ENCODE data around the gene ZBTB24.
A peak's percentile ranks its signal among the peaks of the same experiment; 100 is the strongest.

The ZBTB24 gene

GRCh38 chr6:109440331-109441068, 42.5 kb downstream of the ZBTB24 start, which contains the start of the genes PPIL6 and SMPD2:
PPIL6 (minus strand) TSS chr6:109440628; CDS start chr6:109440590, 38 bp downstream.
SMPD2 (plus strand) TSS chr6:109440724; CDS start chr6:109441122, 398 bp downstream.
- peak within 1 kb of the TSS; percentile 77 for H2AFZ ChIP-seq (ENCODE audit: low read depth, low read length)
- peaks cover 36% of the 10 kb centered on the region for H3K36me3 ChIP-seq (ENCODE audit: insufficient read depth, low read length)
- TF ChIP-seq CTCF (IDR thresholded peaks at IDR 0.05; ENCODE audit: borderline replicate concordance, extremely low read depth, low read length, poor library complexity, severe bottlenecking) (peak; percentile 19), EZH2 (IDR thresholded peaks at IDR 0.05; ENCODE audit: borderline replicate concordance, low read depth, low read length, severe bottlenecking) (no peak)
- peak within 1 kb of the TSS; percentile 61 for H3K27ac ChIP-seq (ENCODE audit: low read length)
- H4K20me1 ChIP-seq (ENCODE audit: insufficient read depth, low read length): peaks cover 10% of the 10 kb centered on the region; the same call in 1 of the 2 replicates
- H3K9me3 ChIP-seq (ENCODE audit: insufficient read depth, low read length, severe bottlenecking): no peaks in the 10 kb centered on the region
- H3K27me3 ChIP-seq (ENCODE audit: insufficient read depth, low read length, poor library complexity): no peaks in the 10 kb centered on the region
- peak within 1 kb of the TSS; percentile 82 for H3K9ac ChIP-seq (ENCODE audit: low read depth, low read length)
- peaks cover 6% of the 10 kb centered on the region; the same call in 1 of the 2 replicates for H3K79me2 ChIP-seq (ENCODE audit: insufficient read depth, low read length)
- H3K4me1 ChIP-seq (ENCODE audit: insufficient read depth, low read length): peaks cover 33% of the 10 kb centered on the region
- DNase-seq (peak; percentile 85), ATAC-seq (ENCODE audit: insufficient read depth, low read depth) (peak; percentile 84)
- peak within 1 kb of the TSS; percentile 93 for H3K4me2 ChIP-seq (ENCODE audit: insufficient read depth, low read length)
- H3K4me3 ChIP-seq (ENCODE audit: low read depth in 1 of 2, low read length in 2 of 2): peak within 1 kb of the TSS; percentile 55 to 67; a peak in 3 of 4 replicates

- H3K27me3 ChIP-seq (ENCODE audit: insufficient read depth, low read length, poor library complexity): no peaks in the 10 kb centered on the region
- no peaks in the 10 kb centered on the region for H3K79me2 ChIP-seq (ENCODE audit: insufficient read depth, low read length)
- H3K4me2 ChIP-seq (ENCODE audit: insufficient read depth, low read length): no peak overlapping the region
- no peak for TF ChIP-seq EZH2 (IDR thresholded peaks at IDR 0.05; ENCODE audit: borderline replicate concordance, low read depth, low read length, severe bottlenecking)
- no peak for TF ChIP-seq CTCF (IDR thresholded peaks at IDR 0.05; ENCODE audit: borderline replicate concordance, extremely low read depth, low read length, poor library complexity, severe bottlenecking)
- H3K4me1 ChIP-seq (ENCODE audit: insufficient read depth, low read length): peaks cover 10% of the 10 kb centered on the region
- no peak overlapping the region for H3K9ac ChIP-seq (ENCODE audit: low read depth, low read length)
- H3K27ac ChIP-seq (ENCODE audit: low read length): no peak overlapping the region
- no peaks in the 10 kb centered on the region for H3K9me3 ChIP-seq (ENCODE audit: insufficient read depth, low read length, severe bottlenecking)
- no peak for ATAC-seq (ENCODE audit: insufficient read depth, low read depth)
- H2AFZ ChIP-seq (ENCODE audit: low read depth, low read length): no peak overlapping the region
- no peak for DNase-seq
- H3K36me3 ChIP-seq (ENCODE audit: insufficient read depth, low read length): no peaks in the 10 kb centered on the region
- H3K4me3 ChIP-seq (ENCODE audit: low read depth in 1 of 2, low read length in 2 of 2): no peak overlapping the region
- H4K20me1 ChIP-seq (ENCODE audit: insufficient read depth, low read length): no peaks in the 10 kb centered on the region
Observed at GRCh38 chr6:109436041-109436440, 47.0 kb downstream of the ZBTB24 start.

GRCh38 chr6:109434456-109434855, 48.6 kb downstream of the ZBTB24 start:
- H3K27me3 ChIP-seq (ENCODE audit: insufficient read depth, low read length, poor library complexity): no peaks in the 10 kb centered on the region
- H3K27ac ChIP-seq (ENCODE audit: low read length): no peak overlapping the region
- no peak overlapping the region for H3K4me2 ChIP-seq (ENCODE audit: insufficient read depth, low read length)
- no peaks in the 10 kb centered on the region for H3K36me3 ChIP-seq (ENCODE audit: insufficient read depth, low read length)
- no peak overlapping the region for H2AFZ ChIP-seq (ENCODE audit: low read depth, low read length)
- no peaks in the 10 kb centered on the region for H4K20me1 ChIP-seq (ENCODE audit: insufficient read depth, low read length)
- TF ChIP-seq EZH2 (IDR thresholded peaks at IDR 0.05; ENCODE audit: borderline replicate concordance, low read depth, low read length, severe bottlenecking) (no peak), CTCF (IDR thresholded peaks at IDR 0.05; ENCODE audit: borderline replicate concordance, extremely low read depth, low read length, poor library complexity, severe bottlenecking) (no peak)
- no peak overlapping the region for H3K9ac ChIP-seq (ENCODE audit: low read depth, low read length)
- no peak for DNase-seq
- H3K4me1 ChIP-seq (ENCODE audit: insufficient read depth, low read length): 0 out of 2 replicates have a peak, but pooled peaks cover under 1% of the 10 kb centered on the region
- H3K79me2 ChIP-seq (ENCODE audit: insufficient read depth, low read length): no peaks in the 10 kb centered on the region
- ATAC-seq (ENCODE audit: insufficient read depth, low read depth): no peak
- H3K9me3 ChIP-seq (ENCODE audit: insufficient read depth, low read length, severe bottlenecking): no peaks in the 10 kb centered on the region
- H3K4me3 ChIP-seq (ENCODE audit: low read depth in 1 of 2, low read length in 2 of 2): no peak overlapping the region
